K562 (cell line): ENCODE measurements around the gene RPL9. TPM values are rescaled to one million over a fixed set of nuclear protein-coding genes. Genes with fewer than 3 reads are reported as not detected.

Source experiments
- ARID1B ChIP-seq: fragments of 450-650 bp; IDR thresholded peaks from 2 replicates; pipeline ENCODE4 v1.6.1; 2016; ENCODE audit warnings: antibody characterized with exemption, mild to moderate bottlenecking, inconsistent platforms
- ATF3 ChIP-seq, 2 experiments: fragments of 450-650 bp in 1 of 2; sonication (generic) in 1 of 2; formaldehyde crosslinking in 1 of 2; IDR thresholded peaks in 1 of 2; conservative IDR thresholded peaks in 1 of 2; 2 replicates each; pipeline versions ENCODE4 v1.6.1 to v1.8.1; 2016 to 2023; ENCODE audit warnings: mild to moderate bottlenecking in 2 of 2, moderate library complexity in 2 of 2, inconsistent platforms in 1 of 2, missing genetic modification reagents in 1 of 2
- ATF7 ChIP-seq: fragments of 450-650 bp; IDR thresholded peaks from 2 replicates; pipeline ENCODE4 v1.7.1; 2014; ENCODE audit warnings: mild to moderate bottlenecking, moderate library complexity
- E2F8 ChIP-seq: fragments of 450-650 bp; IDR thresholded peaks from 2 replicates; pipeline ENCODE4 v1.7.1; 2018; ENCODE audit warnings: mild to moderate bottlenecking, low read depth; ENCODE audit not compliant: partially characterized antibody
- GMEB1 ChIP-seq: fragments of 250-450 bp; sonication (Bioruptor Pico); IDR thresholded peaks from 2 replicates; pipeline ENCODE4 v1.4.0; 2020; ENCODE audit warnings: mild to moderate bottlenecking
- PHB2 ChIP-seq: fragments of 450-650 bp; IDR thresholded peaks from 2 replicates; pipeline ENCODE4 v1.6.1; 2017; ENCODE audit warnings: low read depth
- SMARCE1 ChIP-seq: fragments of 450-650 bp; IDR thresholded peaks from 2 replicates; pipeline ENCODE4 v1.7.1; 2016; ENCODE audit warnings: mild to moderate bottlenecking
- SPI1 ChIP-seq: IDR thresholded peaks from 2 replicates; pipeline ENCODE4 v1.6.1; 2011; ENCODE audit warnings: low read depth, low read length, control low read depth, borderline replicate concordance
- TAF9B ChIP-seq: fragments of 450-650 bp; IDR thresholded peaks from 2 replicates; pipeline ENCODE4 v1.6.1; 2018; ENCODE audit warnings: mild to moderate bottlenecking; ENCODE audit not compliant: partially characterized antibody
- THAP7 ChIP-seq: fragments of 250-450 bp; sonication (Bioruptor Pico); IDR thresholded peaks from 2 replicates; pipeline ENCODE4 v1.5.0; 2021
- TRIM25 ChIP-seq: fragments of 450-650 bp; IDR thresholded peaks from 2 replicates; pipeline ENCODE4 v1.7.0; 2016; ENCODE audit warnings: borderline replicate concordance
- ZBTB33 ChIP-seq: sonication (generic); formaldehyde crosslinking; IDR thresholded peaks from 2 replicates; pipeline ENCODE4 v1.8.1; 2023; ENCODE audit warnings: mild to moderate bottlenecking, missing genetic modification reagents
- ZNF174 ChIP-seq: fragments of 250-450 bp; sonication (Bioruptor Pico); IDR thresholded peaks from 2 replicates; pipeline ENCODE4 v1.4.0; 2020; ENCODE audit warnings: mild to moderate bottlenecking
- polyA plus RNA-seq, 8 experiments: library from polyadenylated mRNA; depleted of rRNA in 4 of 8; stranded (reverse) in 5 of 8; unstranded in 3 of 8; fragments of >200 nt; fragmentation: Nextera tagmentation in 2 of 8; fragmentation: Illumina TruSeq in 1 of 8; extraction: Ambion mirVana in 2 of 8; extraction: Trizol in 1 of 8; gene quantifications; 2 replicates each; pipeline versions ENCODE4 v1.2.1 to v1.2.3, GENCODE V29; 2011 to 2014; ENCODE audit warnings: inconsistent platforms in 1 of 8, missing spikeins in 1 of 8
- total RNA-seq, 7 experiments: library from RNA; depleted of rRNA in 6 of 7; stranded (reverse); fragments of >200 nt in 6 of 7; fragmentation: Illumina TruSeq in 2 of 7; extraction: Trizol in 2 of 7; gene quantifications; 2 replicates each; pipeline versions ENCODE4 v1.2.1 to v1.2.3, GENCODE V29; 2011 to 2021; ENCODE audit warnings: low replicate concordance in 1 of 7

The RPL9 gene
- total and polyA plus RNA-seq, 9 of the 15 experiments (the other 6 are each of a cell fraction or from before 2014, with no cell fraction given) = 1,925 to 5,178 (median 3,033) TPM

- TF ChIP-seq GMEB1 = 0 out of 2 replicates have a peak, but pooled peaks have one; percentile 10
- TF ChIP-seq E2F8 = no peak
- TF ChIP-seq THAP7 (CRISPR knock-in tag) = no peak
- TF ChIP-seq PHB2 = no peak
- TF ChIP-seq ARID1B = peak; percentile 7; the same call in 1 of the 2 replicates
- TF ChIP-seq TAF9B = no peak
- TF ChIP-seq ATF3 (IDR thresholded peaks at IDR 0.05) = peak; percentile 76
- TF ChIP-seq ATF3 (CRISPR knock-in tag; conservative IDR thresholded peaks at IDR 0.05) = no peak
- no peak for TF ChIP-seq ZNF174 (CRISPR knock-in tag)
- no peak for TF ChIP-seq TRIM25
- no peak for TF ChIP-seq SPI1
- TF ChIP-seq ZBTB33 (CRISPR knock-in tag) = no peak
- TF ChIP-seq SMARCE1 = peak; percentile 26; the same call in 1 of the 2 replicates
- peak; percentile 69 for TF ChIP-seq ATF7
Measured at GRCh38 chr4:39429476-39430334, 29.0 kb downstream of the RPL9 start (continued).
